GM21360 (cell line): ENCODE measurements around the gene UBE2L3.
"Not testable (repeated sequence)": the region's sequence is repeated elsewhere in the genome, so short reads cannot be mapped to it uniquely, and the experiment has no call there.

Experiments
- ATAC-seq: cut with Tn5 transposase; IDR thresholded peaks from one replicate; pipeline ENCODE4 v1.9.1; 2021; ENCODE audit warnings: mild to moderate bottlenecking, moderate library complexity; ENCODE audit not compliant: unreplicated experiment

Gene UBE2L3

DNA sequence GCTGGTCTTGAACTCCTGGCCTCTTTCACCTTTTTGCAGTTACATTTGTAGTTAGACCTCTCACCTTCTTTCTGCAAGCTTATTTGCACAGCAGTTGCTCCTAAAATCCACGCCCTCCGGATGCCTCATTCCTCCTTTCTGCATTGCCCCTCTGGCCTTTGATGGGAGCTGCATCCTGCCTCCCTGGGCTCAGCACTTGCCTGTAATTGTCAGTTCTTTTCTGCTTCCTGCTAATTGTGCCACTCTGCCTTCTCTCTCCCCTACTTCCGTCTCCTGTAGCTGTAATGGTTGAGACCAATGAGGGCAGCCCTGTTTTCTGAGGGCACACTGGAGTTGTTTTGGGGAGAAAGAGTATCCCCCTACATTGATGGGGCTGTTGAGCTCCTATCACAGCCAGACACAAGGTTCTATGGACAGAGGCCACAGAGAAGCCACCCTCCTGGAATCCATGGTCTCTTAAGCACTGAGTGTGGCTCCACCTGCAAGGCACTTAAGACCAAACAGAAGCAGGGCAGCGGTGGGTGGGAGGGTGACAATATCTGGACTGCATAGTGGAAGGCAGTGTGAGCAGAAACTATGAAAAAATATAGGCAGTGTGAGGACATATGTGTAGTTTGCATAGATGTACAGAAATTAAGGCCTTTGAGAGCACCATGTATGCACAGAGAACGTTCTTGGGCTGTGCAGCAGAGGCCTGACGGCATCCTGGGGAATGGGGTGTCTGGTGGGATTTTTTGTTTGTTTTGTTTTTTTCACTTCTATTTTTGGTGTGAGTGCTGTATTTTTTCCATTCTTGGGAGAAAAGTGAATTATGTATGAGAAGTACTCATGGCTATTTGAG lies 31.8 kb downstream of the UBE2L3 start:
- no peak for ATAC-seq

DNA sequence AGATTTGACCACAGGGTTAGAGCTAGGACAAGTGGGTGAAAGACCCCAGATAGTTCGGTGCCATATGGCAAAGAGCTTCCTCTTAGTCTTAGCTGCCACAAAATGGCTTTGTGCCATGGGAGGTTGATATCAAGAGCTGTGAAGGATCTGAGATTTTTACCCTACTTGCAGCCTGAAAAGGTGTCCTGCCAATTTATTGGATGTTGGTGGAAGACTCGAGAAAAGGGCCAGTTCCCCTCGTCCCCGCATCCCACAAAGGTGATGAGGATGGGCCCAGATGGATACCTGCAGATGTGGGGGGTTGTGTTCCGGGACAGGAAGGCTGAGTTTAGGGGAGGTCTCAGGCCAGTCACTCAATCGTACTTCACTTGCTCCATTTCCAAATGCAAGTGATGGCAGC lies 35.1 kb downstream of the UBE2L3 start:
- no peak for ATAC-seq

DNA sequence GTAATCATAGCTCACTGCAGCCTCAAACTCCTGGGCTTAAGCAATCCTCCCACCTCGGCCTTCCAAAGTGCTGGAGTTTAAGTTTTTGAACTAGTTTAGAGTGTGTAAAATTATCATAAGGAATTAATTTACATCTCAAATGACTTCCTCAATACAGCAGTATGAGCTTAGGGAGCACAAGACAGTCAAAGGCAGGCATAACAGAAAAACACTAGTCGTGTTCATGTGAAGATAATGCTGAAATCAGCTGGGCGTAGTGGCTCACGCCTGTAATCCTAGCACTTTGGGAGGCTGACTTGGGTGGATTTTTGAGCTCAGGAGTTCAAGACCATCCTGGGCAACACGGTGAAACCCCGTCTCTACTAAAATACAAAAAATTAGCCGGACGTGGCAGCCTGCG lies 36.5 kb downstream of the UBE2L3 start:
- no peak for ATAC-seq

DNA sequence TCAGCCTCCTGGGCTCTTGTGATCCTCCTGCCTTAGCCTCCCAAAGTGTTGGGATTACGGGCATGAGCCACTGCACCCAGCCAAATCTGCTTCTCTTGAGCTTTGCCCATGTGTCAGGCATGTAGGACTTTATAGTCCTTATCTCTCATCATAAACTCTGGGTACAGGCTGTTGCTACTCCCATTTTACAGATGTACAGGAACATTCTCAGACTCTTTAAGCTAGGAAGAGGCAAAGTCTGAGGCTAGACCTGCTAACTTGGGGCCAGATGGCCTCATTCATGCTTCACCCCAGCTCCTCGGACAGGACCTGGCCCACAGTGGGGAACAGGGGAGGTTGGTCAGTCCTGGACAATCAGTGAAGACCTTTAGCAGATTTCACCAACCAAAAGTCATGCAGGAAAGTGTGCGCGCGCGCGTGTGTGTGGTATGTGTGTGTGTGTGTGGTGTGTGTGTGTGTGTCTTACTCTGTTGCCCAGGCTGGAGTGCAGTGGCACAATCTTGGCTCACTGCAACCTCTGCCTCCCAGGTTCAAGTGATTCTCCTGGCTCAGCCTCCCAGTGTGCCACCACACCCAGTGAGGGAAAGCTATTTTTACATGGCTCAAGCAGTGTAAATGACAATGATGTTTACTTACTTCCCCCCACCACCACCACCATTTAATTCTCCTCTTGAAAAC lies 38.5 kb downstream of the UBE2L3 start:
- ATAC-seq = no peak

DNA sequence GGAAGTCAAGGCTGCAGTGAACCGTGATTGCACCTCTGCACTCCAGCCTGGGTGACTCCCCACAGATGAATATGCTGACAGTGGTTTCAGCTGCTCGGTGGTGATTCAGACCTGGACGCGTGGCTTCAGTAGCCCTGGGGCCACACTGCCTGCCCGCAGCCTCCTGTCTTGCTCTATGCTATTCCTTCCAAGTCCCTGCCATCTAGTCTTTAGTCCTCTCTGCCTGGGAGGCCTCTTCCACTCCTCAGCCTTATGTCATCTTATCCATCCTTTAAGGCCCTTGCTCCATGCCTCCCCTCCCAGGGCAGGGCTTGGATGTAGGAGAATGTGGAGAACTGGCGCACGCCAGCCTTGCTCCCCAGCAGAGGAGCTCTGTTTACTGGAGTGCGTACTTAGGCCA lies 39.3 kb downstream of the UBE2L3 start:
- no peak for ATAC-seq

DNA sequence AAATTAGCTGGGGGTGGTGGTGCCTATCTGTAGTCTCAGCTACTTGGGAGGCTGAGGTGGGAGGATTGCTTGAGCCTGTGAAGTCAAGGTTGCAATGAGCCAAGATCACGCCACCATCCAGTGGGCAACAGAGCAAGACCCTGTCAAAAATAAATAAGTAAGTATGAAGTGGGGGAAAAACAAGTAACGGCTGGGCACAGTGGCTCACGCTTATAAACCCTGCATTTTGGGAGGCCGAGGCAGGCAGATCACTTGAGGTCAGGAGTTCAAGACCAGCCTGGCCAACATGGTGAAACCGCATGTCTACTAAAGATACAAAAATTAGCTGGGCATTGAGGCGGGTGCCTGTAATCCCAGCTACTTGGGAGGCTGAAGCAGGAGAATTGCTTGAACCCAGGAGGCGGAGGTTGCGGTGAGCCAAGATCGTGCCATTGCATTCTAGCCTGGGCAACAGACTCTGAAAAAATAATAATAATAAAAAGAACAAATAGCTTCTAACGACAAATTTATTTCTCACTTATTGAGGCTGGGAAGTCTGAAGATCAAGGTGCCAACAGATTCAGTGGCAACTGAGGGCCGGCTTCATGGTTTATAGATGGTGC lies 42.1 kb downstream of the UBE2L3 start:
- not testable (repeated sequence) for ATAC-seq

DNA sequence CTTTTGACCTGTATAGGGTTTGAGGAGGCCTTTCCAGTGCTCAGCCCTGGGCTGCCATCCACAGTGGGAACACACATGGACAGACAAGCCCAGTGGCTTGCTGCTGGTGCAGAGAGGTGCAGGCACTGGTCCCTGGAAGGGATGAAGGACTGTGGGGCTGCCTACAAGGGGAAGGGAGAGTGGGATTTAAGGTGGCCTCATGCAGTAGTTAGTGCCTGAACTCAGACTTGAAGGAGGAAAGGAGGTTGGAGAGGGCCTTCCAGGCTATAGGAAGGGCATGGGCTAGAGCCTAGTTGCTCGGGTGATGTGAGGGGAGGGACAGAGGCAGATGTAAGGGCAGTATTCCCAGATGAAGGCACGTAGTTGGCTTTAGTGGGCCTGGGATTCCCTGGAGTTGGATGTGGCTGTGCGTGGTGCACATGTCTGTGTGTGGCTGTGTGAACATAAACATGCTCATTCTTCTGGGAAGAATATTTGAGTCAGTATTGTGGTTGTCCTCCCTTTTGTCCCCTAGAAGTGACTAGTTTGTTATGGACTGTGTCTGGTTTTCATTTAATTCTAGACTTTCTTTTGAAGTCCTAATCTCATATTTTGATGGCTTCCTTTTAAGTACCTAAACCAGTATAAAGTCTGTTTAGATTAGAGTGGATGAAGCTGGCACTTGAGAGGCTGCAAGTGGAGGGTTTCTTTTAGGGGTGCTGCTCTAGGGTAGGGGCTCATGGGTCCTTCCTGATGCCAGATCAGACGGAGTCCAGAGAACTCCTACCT lies 43.9 kb downstream of the UBE2L3 start:
- no peak for ATAC-seq

DNA sequence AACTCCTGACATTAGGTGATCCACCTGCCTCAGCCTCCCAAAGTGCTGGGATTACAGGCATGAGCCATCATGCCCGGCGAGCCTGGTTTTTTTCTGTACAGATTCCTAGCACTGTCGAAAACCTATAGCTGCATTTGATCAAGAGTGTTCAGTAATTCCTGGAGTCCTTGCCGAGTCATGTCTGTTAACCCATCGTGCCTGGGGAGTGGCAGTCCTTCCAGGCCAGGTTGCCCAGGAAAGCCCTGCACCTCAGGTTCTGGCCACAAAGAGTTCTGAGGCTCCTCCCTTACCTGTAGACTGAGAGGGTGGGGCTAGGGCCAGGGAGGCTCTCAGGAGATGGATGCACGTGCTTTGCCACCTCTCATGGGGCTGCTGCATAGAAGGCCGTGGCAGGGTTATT lies 45.3 kb downstream of the UBE2L3 start:
- no peak for ATAC-seq

DNA sequence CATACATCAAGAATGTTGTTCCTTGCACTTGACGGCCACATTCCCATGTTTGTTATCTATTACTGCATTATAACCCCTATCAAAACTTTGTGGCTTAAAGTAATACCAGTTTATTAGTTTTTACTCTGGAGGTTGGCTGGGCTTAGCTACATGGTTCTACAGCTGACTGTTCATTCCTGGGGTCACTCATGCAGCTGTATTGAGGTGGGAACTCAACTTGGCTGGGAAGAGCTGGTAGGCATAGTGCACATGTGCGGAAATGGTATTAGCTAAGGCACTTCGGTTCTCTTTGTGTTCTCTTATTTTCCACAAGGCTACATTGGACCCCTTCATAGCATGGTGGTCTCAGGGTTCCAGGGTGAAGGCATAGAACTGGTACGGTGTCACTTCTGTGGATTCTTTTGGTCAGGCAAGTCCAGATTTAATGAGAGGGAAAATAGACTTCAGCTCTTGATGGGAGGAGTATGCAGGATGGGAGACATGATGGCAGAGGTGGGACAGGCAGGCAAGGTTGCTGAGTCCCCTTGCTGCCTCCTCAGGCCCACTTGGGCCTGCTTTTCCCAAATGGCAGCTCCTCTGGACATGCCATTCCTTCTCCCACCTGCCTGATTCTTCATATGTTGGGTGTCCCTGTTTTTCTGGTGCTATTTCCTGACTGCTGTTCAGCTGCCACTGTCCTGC lies 46.2 kb downstream of the UBE2L3 start:
- ATAC-seq = no peak

DNA sequence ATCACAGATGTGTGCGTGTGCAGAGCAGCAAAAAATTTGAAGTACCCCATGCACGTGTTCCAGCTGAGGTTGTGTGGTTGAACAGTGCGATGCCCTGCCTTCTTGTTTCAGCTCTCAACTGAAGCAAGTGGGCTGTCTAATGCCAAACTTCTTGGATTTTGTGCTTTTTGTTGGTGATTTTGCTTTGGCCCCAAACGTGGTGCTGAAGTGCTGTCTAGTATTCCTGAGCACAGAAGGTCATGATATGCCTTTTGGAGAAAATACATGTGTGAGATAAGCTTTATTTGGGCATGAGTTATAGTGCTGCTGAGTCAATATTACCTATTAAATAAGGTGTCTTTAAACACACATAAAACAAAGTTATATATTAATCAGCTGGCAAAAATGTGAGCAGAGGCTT lies 48.2 kb downstream of the UBE2L3 start:
- ATAC-seq = no peak

DNA sequence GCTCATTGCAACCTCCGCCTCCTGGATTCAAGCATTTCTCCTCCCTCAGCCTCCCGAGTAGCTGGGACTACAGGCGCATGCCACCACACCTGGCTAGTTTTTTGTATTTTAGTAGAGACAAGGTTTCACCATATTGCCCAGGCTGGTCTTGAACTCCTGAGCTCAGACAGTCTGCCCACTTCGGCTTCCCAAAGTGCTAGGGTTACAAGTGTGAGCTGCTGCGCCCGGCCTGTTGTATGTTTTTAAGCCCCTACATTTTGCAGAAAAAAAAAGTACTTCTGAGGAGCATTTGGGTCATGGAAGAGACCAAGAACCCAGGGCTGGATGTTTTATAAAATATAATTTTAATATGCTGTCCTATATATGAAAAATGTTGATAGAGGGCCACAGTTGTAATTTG lies 49.8 kb downstream of the UBE2L3 start:
- ATAC-seq = not testable (repeated sequence)

DNA sequence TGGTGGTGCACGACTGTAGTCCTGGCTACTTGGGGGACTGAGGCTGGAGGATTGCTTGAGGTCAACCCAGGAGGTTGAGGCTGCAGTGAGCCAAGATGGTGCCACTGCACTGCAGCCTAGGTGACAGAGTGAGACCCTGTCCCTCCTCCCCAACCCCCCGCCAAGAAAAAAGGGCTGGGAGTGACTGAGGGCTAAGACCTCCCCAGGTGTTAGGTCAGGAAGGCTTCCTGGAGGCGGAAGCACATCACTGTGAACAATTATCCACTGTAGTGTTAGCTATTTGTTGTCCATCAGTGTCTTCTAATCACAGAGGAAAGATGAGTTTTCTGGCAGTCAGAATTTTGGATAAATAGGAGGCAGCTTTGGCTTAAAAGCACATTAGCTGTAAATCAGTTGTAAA lies 53.5 kb downstream of the UBE2L3 start:
- no peak for ATAC-seq

DNA sequence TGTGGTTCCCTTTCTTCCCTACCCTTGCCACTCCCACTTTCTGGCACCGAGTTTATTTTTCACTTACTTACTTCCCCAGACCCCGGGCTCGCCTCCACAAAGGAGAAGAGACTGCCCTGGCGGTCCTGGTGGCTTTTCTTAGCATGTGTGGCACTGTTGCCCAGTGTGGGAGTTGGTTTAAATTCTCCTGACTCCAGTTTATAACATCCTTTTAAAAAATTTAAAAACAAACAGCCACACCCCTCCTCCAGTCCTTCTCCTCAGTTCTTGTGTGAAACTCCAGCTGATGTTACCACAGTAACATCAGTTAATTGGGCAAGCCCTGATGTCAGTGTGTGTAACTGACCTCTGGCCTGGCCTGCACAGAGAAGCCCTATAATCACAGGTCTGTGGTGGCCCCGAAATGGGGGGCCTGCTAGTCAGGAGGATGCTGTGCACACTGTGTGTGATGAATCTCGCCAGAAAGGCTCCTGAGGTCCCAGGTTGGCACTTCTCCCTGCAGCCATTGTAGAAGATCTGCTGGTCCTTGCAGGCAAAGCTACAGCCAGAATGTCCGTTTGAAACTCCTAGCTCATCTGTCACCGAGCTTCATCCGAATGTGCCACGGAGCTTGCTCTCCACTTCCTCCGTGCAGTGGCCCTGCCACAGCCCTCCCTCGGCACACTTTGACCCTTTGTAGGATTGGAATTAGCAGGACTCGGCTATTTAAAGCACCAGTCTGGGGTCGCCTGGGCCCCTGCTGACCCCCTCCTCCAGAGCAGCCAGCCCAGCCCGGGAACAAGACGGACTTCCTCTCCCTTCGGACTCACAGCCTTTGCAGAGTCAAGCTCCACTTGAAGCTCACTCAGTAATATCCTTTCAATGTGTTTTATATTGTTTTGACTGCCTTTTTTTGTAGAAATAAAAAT lies 54.8 kb downstream of the UBE2L3 start:
- ATAC-seq = no peak

DNA sequence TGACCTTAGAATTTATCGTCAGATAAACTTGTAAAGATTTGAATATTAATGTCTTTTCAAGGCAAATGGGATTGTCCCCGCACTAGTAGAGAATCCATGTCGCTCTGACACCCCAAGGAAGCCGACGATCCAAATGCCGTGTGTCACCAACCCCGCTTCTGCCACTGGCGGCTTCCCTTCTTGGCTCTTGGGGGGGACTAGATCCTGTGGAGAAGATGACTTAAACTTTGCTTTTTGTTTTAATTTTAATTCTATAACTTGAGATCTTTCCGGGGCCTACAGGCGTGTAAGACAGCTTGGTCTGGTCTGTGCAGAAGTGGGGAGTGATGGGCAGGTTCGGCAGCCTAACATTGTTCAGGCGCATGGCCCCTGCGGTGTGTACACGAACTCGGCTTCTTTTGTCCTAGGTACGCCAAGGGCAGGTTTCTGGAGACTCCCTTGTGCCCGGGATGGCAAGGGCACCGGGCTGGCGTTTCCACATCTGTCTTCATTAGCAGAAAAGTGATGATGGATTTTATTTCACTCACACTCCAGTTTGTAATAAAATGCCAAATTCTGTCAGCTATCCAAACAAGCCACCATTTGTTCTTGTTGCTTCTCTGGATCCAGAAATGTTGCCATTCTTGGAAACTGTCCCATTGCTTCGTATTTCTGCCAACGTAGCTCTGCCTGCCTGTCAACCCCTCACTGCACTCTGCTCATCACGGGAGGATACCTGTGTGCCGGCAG lies 55.6 kb downstream of the UBE2L3 start:
- no peak for ATAC-seq

DNA sequence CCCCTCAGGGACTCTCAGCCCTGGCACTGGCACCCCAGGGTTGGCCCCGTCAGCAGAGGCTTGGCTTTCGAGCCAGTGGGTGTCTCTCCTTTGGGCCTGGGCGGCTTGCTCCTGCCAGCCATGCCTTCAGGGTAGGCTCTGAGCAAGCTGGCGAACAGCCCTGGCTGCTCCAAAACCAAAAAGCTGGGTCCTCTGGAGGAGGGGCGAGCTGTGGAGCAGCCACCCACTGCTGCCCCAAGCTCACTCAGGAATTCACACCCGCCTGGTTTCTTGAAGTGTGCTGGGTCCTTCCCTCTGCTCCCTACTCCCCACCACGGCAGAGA lies 56.1 kb downstream of the UBE2L3 start:
- ATAC-seq = no peak

DNA sequence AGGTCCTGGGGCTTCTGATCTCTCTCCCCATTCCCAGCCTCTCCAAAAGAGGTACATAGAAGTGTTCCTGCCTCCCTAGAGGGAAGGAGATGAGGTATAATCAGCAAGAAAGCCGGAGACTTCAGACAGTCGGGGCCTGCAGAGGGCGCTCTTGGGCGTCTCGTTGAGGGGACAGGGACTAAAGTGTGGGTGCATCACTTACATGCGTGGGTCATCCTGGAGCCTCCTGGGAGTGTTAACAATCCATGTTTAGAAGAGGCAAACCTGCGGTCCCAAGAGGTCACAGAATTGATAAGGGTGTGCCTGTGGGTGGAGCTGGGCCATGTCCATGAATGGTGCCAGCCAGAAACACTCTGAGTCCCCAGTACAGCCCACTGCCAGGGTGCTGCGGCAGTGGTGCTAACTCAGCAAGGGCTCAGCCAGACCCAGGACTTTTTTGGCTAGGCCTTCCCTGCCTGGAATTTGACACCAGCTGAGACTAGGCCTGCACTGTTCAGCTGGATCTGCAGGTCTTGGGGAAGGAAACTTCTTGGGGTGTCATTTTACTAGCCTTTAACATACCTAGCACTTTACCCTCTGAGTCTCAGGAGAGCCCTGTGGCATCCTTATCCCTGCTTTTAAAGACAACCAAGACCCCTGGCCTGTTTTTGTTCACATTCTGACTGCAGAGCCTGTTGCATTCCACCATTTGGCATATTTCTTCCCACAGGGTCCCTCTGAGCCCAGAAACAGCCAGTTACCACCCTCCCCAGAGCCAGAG lies 56.8 kb downstream of the UBE2L3 start:
- ATAC-seq = no peak

DNA sequence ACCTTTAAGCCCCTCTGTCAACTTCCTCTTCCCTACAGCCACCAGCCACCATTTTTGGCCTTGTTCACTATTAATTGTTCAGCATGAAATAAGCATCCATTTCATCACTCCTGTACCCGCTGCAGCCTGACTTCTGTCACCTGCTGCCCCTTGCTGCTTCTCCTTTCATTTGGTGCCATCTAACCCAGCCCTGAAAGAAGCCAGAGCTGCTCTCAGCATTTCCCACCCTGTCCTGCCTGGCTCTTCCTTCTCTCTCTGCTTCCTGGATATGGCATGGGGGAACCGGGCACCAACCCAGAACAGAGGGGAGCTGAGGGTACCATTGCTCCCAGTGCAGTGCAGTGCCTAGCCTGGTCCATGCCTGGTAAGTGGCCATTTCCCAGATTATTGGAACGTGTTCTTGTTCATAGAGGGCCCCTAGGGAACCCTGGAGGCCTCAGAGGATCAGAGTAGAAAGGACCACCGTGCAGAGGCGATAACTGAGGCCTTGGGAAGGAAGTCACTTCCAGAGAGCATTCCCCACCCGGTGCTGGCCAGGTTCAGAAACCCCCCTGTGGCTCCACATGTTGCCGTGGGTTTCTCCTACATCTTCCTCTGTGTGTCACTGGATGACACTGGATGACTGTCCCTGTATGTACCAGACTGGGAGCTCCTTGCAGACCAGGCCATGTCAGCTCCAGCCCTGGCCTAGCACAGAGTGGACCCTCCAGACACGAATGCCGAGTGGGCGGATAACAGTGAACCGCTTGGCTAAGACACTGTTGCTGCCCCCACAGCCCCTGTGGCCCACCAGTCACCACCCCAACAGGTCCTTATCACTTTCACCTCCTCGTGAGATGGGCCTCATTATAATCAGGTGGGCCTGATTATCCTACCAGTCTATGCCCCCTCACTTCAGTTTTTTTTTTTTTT lies 57.6 kb downstream of the UBE2L3 start:
- no peak for ATAC-seq
